ENCODE data around the gene HOXA3. TPM values are rescaled to one million over a fixed set of nuclear protein-coding genes. Genes with fewer than 3 reads are reported as not detected.
A peak's percentile ranks its signal among the peaks of the same experiment; 100 is the strongest.

HOXA3 gene
- total RNA-seq, 1 donor from 2014 or later: 77.4 TPM

DNA sequence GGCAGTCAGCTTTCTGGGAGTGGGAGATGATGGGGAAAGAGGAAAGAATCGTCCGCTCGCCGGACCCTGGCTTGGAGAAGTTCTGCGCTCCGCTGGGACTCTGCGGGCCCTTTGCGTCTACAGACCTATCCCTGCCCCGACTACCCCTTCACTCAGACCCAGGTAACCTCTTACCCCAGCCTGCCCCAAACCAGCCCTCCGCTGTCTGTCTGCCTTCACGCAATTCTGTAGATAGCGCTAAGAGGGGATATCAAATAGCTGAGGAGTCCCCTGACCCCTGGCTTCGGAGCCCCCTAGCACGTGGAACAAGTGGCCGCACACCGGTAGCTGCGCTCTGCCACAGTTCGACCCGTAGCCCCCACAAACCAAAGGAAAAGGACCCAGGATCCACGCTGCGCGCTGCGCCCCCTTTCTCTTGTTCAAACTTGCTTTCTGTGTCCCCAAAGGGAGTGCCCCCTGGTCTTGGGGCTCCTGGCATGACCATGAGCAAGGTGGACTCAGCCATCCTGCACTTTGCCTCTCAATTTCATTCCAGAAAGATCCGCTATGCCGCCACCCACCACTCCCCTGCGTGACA is 28.8 kb downstream of the HOXA3 start:
- H3K4me1 Mint-ChIP-seq (ENCODE audit: low read depth): peaks cover 93% of the 10 kb centered on the region
- no peaks in the 10 kb centered on the region for H3K9me3 Mint-ChIP-seq (ENCODE audit: low read depth)
- DNase-seq (ENCODE audit: low spot score, unreplicated experiment): no peak
- no peaks in the 10 kb centered on the region for H3K27me3 Mint-ChIP-seq
- peak overlapping the region; percentile 97 for H3K4me3 Mint-ChIP-seq (ENCODE audit: low read depth)
- TF ChIP-seq, protein P1, sequence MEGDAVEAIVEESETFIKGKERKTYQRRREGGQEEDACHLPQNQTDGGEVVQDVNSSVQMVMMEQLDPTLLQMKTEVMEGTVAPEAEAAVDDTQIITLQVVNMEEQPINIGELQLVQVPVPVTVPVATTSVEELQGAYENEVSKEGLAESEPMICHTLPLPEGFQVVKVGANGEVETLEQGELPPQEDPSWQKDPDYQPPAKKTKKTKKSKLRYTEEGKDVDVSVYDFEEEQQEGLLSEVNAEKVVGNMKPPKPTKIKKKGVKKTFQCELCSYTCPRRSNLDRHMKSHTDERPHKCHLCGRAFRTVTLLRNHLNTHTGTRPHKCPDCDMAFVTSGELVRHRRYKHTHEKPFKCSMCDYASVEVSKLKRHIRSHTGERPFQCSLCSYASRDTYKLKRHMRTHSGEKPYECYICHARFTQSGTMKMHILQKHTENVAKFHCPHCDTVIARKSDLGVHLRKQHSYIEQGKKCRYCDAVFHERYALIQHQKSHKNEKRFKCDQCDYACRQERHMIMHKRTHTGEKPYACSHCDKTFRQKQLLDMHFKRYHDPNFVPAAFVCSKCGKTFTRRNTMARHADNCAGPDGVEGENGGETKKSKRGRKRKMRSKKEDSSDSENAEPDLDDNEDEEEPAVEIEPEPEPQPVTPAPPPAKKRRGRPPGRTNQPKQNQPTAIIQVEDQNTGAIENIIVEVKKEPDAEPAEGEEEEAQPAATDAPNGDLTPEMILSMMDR (IDR thresholded peaks at IDR 0.05; ENCODE audit: unreplicated experiment): no peak
- peaks cover 11% of the 10 kb centered on the region for H3K36me3 Mint-ChIP-seq (ENCODE audit: insufficient read depth)
- H3K27ac Mint-ChIP-seq: peak overlapping the region; percentile 99

DNA sequence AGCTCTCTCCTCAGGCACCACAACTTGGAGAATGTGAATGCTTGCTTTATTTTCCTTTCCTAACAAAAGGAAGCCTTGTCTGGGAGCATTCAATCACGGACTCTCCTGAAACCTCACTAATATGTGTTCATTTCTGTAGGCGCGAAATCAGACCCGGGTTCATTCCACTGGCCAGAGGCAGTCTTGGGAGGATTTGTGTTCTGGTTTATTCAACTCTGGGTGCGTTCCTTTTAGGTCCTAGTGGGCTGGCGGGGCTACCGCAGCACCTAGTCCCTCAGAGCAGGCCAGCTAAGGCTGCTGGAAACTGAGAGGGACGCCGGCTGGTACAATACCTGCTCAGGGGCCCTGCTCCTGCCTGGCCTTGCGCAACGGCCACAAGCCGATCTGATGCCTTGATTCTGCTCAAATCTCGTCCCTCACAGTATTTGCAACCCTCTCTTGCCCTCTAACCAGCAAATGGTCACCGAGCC is 29.3 kb downstream of the HOXA3 start:
- H3K4me3 Mint-ChIP-seq (ENCODE audit: low read depth): peak overlapping the region; percentile 97
- no peaks in the 10 kb centered on the region for H3K27me3 Mint-ChIP-seq
- no peaks in the 10 kb centered on the region for H3K9me3 Mint-ChIP-seq (ENCODE audit: low read depth)
- TF ChIP-seq, protein P1 (IDR thresholded peaks at IDR 0.05; ENCODE audit: unreplicated experiment): no peak
- no peak for DNase-seq (ENCODE audit: low spot score, unreplicated experiment)
- peaks cover 94% of the 10 kb centered on the region for H3K4me1 Mint-ChIP-seq (ENCODE audit: low read depth)
- H3K27ac Mint-ChIP-seq: peak overlapping the region; percentile 99
- H3K36me3 Mint-ChIP-seq (ENCODE audit: insufficient read depth): peaks cover 9% of the 10 kb centered on the region

DNA sequence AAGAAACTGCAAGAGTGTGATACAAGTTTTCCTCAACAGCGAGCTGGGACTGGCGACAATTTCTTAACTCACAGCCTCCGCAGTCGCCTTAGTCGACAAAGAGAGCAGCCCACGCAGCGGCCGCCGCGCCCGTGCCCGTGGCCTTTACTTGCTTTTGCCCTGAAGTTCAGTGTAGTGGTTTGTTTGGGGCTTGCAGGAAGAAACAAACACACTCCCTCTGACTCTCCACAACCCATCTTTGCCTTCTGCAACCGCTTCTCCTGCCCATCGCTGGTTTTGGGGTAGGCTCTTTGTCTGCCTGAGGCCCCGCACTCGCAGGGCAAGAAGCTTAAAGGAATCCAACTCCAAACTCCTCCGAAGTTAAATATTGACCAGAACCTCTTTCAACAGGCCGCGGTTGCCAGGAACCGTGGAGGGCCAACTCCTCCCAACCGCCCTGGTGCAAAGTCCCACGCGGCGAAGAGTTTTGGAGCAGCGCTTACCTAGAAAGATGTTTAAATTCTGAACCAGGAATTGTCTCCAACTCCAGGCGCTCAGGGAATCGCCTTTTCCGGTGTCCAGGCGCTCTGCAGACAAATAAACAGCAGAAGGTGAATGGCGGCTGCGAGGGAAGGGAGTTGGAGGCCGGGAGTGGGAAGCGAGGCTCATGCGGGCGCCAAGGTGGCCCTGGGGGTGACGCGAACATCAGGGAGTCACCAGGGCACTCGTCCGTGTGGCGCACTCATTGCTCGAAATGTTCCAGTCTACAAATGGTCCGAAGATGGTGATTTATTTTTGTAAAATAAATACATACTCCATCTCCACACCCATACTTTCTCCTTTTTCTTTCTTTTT is 30.1 kb downstream of the HOXA3 start:
- peaks cover 15% of the 10 kb centered on the region for H3K36me3 Mint-ChIP-seq (ENCODE audit: insufficient read depth)
- no peaks in the 10 kb centered on the region for H3K9me3 Mint-ChIP-seq (ENCODE audit: low read depth)
- H3K27me3 Mint-ChIP-seq: no peaks in the 10 kb centered on the region
- peaks cover 94% of the 10 kb centered on the region for H3K4me1 Mint-ChIP-seq (ENCODE audit: low read depth)
- H3K27ac Mint-ChIP-seq: peak overlapping the region; percentile 99
- no peak for DNase-seq (ENCODE audit: low spot score, unreplicated experiment)
- TF ChIP-seq, protein P1 (IDR thresholded peaks at IDR 0.05; ENCODE audit: unreplicated experiment): no peak
- peak overlapping the region; percentile 97 for H3K4me3 Mint-ChIP-seq (ENCODE audit: low read depth)

DNA sequence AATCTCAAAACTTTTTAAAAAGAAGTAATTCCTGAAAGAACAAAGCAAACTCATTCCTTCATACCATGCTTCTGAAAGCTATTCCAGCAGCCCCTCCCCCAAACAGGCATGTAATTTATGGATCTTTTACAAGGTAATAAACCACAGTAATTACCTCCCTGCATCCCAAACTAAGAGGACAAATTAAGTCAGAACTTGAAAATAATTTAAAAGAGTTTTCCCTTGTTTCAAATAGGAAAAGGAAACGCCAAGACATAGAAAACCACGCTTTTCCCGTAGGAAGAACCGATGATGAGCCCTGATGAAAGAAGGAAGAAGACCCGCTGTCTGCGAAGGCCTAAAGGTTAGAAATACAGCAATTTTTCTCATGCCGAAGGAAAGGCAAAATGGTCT is 30.7 kb downstream of the HOXA3 start:
- H3K27me3 Mint-ChIP-seq: no peaks in the 10 kb centered on the region
- H3K27ac Mint-ChIP-seq: peak overlapping the region; percentile 99
- peaks cover 15% of the 10 kb centered on the region for H3K36me3 Mint-ChIP-seq (ENCODE audit: insufficient read depth)
- no peak for DNase-seq (ENCODE audit: low spot score, unreplicated experiment)
- H3K9me3 Mint-ChIP-seq (ENCODE audit: low read depth): no peaks in the 10 kb centered on the region
- H3K4me1 Mint-ChIP-seq (ENCODE audit: low read depth): peaks cover 94% of the 10 kb centered on the region
- peak overlapping the region; percentile 97 for H3K4me3 Mint-ChIP-seq (ENCODE audit: low read depth)
- TF ChIP-seq, protein P1 (IDR thresholded peaks at IDR 0.05; ENCODE audit: unreplicated experiment): no peak

DNA sequence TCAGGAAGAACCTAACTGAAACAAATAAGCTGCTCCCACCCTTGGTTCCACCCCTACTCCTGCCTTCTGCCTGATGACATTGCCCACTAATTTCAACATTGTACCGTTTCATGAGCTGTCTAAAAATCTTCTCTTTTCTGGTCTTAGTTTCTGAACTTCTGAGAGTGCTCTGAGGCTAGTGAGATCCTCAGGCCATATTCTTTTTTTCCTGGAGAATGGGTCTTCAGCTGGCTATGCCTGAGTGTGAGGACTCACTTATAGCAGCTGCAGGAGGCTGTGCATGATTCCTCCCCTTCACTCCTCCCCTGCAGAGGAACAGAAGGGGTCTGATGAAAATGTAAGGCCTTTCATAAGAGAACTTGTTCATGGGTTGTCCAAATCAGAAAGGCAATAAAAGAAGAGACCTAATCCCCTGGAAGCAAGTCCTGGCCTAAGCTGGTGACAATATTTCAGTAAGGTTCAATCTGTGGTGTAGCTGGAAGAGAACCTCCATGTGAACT is 32.9 kb downstream of the HOXA3 start:
- Mint-ChIP-seq H3K36me3 (ENCODE audit: insufficient read depth) (peaks cover 15% of the 10 kb centered on the region), H3K27ac (peak overlapping the region; percentile 99), H3K27me3 (no peaks in the 10 kb centered on the region), H3K9me3 (ENCODE audit: low read depth) (no peaks in the 10 kb centered on the region), H3K4me1 (ENCODE audit: low read depth) (peaks cover 85% of the 10 kb centered on the region), H3K4me3 (ENCODE audit: low read depth) (peak overlapping the region; percentile 97)
- TF ChIP-seq, protein P1 (IDR thresholded peaks at IDR 0.05; ENCODE audit: unreplicated experiment): no peak
- no peak for DNase-seq (ENCODE audit: low spot score, unreplicated experiment)
